ENCODE results near the gene ERFL.

DNA sequence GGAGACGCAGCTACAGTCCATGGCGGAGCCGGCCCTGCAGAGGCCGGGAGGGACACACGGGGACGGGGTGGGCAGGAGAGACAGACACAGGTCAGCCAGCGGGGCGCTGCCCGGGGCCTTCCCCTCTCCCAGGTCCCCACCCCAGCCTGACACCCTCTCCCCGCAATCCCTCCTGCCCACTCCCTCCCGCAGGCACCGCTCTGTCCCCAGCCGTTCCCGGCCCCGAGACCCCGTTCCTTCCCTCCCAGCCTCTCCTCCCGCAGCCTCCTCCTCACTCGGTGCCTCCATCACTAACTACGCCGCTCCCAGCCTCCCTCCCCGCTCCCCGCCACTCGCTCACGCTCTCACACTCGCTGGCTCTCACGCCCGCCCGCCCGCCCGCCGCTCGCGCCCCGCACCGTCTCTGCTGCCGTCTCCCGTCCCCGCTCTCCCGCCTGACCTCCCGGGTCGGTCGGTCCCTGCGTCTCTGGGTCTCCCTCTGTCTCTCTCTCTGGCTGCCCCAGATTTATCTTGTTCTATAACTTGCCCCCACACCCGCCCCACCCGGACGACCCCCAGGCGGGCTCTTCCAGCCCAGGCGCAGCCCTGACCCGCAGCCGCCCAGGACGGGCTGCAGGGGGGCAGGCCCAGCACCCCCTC is 15.2 kb downstream of the ERFL start:
- TF ChIP-seq CTCF (IDR thresholded peaks at IDR 0.05; ENCODE audit: insufficient read depth, low read length) (no peak), POLR2AphosphoS5 (IDR thresholded peaks at IDR 0.05; ENCODE audit: low read depth) (no peak), REST (IDR thresholded peaks at IDR 0.05; ENCODE audit: insufficient replicate concordance, low read depth) (no peak), GABPA (IDR thresholded peaks at IDR 0.05; ENCODE audit: low read depth) (no peak), SPI1 (IDR thresholded peaks at IDR 0.05; ENCODE audit: borderline replicate concordance, low read depth) (no peak)
